Esophagus muscularis mucosa (tissue), 3 donors: ENCODE data around the gene SORCS2.

Experiments
- CTCF ChIP-seq, 3 experiments: fragments of 200-600 bp in 2 of 3; fragments of 450-650 bp in 1 of 3; sonication (generic) in 2 of 3; IDR thresholded peaks; one replicate each; pipeline ENCODE4 v1.5.1; 2017 to 2019; ENCODE audit warnings: antibody characterized with exemption in 3 of 3, mild to moderate bottlenecking in 2 of 3, moderate library complexity in 1 of 3
- POLR2AphosphoS5 ChIP-seq, 2 donors: sonication (generic); formaldehyde crosslinking; IDR thresholded peaks; one replicate each; pipeline ENCODE4 v1.6.1; 2017; ENCODE audit warnings: antibody characterized with exemption in 2 of 2

- no peak for TF ChIP-seq POLR2AphosphoS5 (IDR thresholded peaks at IDR 0.05)
- TF ChIP-seq CTCF (IDR thresholded peaks at IDR 0.05) = no peak
Observed at GRCh38 chr4:7700665-7701064, 508.3 kb downstream of the SORCS2 start.
